HTR-8/SVneo (cell line): ENCODE data around the gene LEF1.

Experiments used
- DNase-seq: peaks from one replicate; pipeline ENCODE4 v3.0.0; 2011; ENCODE audit warnings: low spot score, mixed read lengths; ENCODE audit not compliant: insufficient read length
- FAIRE-seq: peaks from 2 replicates; lab custom pipeline; 2011; peaks lifted over from hg19 to GRCh38; lab: Jason Lieb, UNC

Gene LEF1

GRCh38 chr4:108010167-108010566, 158.6 kb downstream of the LEF1 start:
- no peak for FAIRE-seq
- no peak for DNase-seq

GRCh38 chr4:108008721-108009120, 160.0 kb downstream of the LEF1 start:
- no peak for FAIRE-seq
- DNase-seq, result no peak

GRCh38 chr4:108007984-108008383, 160.7 kb downstream of the LEF1 start:
- no peak for FAIRE-seq
- no peak for DNase-seq

GRCh38 chr4:108006361-108006760, 162.4 kb downstream of the LEF1 start:
- DNase-seq (no peak), FAIRE-seq (no peak)

- DNase-seq (no peak), FAIRE-seq (no peak)
These were observed 162.9 kb downstream of the LEF1 start for GRCh38 chr4:108005807-108006206.

- no peak for FAIRE-seq
- DNase-seq, result no peak
These were observed 164.1 kb downstream of the LEF1 start for GRCh38 chr4:108004646-108005045.

GRCh38 chr4:108003982-108004515, 164.7 kb downstream of the LEF1 start:
- DNase-seq (no peak), FAIRE-seq (no peak)

GRCh38 chr4:108001540-108002135, 167.1 kb downstream of the LEF1 start:
- DNase-seq, result no peak
- no peak for FAIRE-seq

- DNase-seq (no peak), FAIRE-seq (no peak)
These were observed 168.7 kb downstream of the LEF1 start for GRCh38 chr4:107999932-108000539.

GRCh38 chr4:107997794-107998193, 170.9 kb downstream of the LEF1 start:
- FAIRE-seq, result no peak

More at GRCh38 chr4:107997794-107998193, 170.9 kb downstream of the LEF1 start:
- DNase-seq, result no peak
